Activated CD8-positive, alpha-beta memory T cell treated with anti-CD3 and anti-CD28 coated beads for 24 hours (primary cell): ENCODE measurements around the gene SLC25A46.
"Not testable (repeated sequence)": the region's sequence is repeated elsewhere in the genome, so short reads cannot be mapped to it uniquely, and the experiment has no call there.

Experiments
- DNase-seq: peaks from one replicate; pipeline ENCODE4 v3.0.0-alpha.2; 2020

Gene SLC25A46

DNA sequence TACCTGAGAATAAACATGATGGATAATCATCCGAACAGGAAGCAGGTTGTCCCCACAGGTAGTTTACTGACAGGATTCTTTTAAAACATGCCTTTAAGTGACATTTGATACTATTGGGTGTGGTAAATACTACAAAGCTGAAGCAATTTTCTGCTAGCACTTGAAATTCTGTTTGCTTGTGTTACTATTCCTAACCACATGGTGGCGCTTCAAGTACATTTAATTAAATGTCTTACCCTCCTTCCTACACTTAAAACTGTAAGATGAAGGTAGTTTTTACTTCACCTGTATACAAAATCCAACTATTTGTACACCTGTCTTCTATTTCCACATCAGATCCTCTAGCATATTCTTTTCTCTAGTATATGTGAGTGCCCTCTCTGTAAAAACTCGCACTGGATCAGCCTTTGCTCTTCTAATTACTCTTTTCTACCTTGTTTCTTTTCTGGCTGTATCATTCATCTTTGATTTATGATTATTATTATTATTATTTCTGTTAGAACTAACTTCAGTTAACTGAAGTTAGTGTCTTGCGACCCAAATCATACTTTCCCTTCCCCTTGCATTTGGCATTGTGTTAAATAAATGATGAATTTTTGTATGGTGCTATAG is 18.4 kb downstream of the SLC25A46 start:
- DNase-seq: no peak

DNA sequence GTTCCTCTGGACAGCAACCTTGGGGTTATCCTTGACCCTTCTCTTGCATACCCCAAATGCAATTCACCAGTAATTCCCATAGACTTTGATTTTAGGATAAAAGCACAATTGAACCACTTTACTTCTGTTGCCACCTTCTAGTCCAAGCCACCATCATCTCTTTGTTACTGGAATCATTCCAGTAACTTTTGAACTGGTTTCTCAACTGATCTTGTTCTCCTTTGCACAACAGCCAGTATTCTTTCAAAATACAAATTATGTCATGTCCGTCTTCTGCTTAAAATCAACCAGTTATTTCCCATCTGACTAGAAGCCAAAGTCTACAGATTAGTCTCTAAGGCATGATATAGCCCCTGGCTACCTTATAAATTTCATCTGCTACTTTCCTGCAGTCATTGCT is 21.4 kb downstream of the SLC25A46 start:
- no peak for DNase-seq

DNA sequence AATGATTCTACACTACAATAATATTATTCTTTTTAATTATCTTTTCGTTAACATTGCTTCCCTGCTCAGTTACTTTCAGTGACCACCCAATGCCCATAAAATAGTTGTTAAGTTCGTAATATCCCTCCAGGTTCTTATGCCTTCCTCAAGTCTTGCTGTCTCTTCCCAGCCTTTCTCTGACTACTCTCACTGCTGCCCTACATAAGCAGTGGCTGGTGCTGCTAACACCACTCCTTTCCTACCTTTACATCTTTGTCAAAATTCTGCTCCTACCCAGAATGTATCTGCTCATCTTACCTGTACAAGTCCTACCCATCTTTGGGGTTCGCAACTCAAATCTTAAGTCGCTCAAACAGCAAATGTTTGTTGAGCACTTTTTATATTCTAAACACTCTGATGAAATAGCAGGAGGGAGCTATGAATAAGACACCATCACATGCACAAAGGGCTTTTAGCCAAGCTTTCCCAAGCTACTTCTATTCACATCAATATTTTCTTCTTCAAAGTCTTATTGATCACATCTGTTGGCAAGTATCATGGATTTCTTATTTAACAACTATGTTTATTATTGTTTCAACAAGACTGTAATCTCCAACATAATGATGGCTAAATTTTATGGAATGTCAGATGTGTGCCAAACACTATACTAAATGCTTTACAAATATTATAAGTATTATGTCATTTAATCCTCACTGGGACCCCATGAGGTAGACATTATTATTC is 29.5 kb downstream of the SLC25A46 start:
- no peak for DNase-seq

DNA sequence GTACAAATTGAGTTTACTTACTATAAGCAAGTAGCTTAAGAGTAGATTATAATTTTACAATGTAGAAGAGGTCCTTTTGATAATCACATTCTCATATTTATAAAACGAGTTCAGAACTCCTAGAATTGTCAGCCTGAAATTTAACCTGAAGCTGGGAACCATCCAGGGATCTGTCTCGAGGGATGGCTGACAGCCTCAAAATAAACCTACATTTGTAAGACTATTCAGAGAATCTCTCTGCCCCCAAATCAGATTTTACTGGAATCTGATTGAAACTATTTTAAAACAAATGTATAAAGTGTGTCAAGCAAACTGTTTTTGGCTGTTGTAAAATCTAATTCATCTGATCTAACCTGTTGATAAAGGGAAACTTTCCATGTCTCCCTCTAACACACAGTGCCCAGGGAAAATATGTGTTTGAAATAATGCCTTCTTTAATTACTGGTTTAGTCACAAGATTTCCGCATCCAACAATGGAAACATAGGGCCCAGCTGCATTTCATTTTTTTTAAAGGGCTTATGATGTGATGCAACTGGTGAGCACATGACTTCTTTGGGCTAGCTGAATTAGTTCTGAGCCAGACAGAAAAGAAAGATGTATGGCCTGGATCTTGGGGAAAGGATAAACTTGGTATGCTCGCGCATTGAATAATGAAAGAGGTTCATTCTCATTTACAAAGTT is 30.3 kb downstream of the SLC25A46 start:
- DNase-seq: no peak

DNA sequence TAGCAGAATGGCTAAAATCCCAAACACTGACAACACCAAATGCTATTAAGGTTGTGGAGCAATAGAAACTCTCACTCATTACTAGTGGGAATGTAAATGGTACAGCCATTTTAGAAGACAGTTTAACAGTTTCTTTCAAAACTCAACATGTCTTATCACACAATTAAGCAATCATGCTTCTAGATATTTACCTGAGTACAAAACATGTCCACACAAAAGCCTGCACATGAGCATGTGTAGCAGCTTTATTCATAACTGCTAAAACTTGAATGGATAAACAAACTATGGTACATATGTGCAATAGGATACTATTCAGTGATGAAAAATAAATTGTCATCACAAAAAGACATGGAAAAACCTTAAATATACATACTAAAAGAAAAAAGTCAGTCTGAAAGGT is 31.5 kb downstream of the SLC25A46 start:
- no peak for DNase-seq

DNA sequence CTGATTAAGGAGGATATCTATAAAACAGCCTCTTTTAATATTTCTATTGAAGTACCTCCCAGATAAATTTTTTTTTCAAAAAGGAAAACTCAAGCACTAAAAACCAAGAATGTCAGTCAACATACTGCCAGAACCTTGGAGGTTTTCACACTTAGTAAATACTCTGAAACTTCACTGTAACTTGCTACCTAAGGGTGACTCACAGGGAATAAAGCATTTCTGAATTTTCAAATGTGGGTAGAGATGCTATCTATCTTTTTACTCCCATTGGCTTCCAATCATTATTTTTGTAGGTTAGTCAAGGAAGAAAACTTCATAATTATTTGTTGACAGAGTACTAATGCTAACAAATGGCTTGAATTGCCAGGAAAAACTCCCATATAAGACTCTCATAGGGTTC is 46.1 kb downstream of the SLC25A46 start:
- DNase-seq: no peak

DNA sequence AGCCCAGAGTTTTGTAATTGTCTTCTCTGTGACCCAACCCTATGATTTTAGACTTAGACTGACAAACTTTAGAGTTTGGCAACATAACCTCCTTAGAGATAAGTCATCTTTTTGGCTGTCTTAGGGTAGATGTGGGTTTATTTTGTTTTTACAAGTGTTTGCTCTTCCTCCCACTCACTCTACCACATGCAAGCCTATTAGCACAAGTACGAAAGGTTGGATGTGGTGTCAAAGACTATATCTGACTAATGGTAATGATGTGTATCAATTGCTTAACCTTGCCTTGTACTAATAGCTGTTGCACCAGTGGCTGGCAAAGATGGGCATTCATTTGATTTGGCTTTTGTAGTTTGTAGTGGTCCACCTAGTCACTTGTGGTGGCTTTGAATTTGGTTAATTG is 46.5 kb downstream of the SLC25A46 start:
- no peak for DNase-seq

DNA sequence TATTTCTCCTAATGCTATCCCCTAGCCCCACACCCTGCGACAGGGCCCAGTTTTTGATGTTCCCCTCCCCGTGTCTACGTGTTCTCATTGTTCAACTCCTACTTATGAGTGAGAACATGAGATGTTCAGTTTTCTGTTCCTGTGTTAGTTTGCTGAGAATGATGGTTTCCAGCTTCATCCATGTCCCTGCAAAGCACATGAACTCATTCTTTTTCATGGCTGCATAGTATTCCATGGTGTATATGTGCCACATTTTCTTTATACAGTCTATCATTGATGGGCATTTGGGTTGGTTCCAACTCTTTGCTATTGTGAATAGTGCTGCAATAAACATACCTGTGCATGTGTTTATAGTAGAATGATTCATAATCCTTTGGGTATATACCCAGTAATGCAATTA is 49.2 kb downstream of the SLC25A46 start:
- not testable (repeated sequence) for DNase-seq

DNA sequence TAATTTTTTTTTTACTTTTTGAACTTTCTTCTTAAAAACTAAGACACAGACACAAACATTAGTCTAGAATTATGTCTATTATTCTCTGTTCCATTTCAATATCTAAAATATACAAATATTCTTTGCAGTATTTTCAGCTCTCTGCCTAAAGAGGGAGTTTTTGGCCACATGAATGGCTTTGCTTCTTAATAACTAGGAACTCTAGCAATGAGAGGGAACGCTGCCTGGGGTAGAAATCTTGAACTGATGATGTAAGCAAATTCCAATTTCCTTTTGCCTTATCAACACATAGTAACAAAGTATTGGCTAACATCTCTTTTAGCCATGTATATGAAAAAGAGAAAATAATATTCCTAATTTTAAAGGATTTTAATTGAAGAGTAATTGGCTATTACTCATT is 51.9 kb downstream of the SLC25A46 start:
- no peak for DNase-seq

DNA sequence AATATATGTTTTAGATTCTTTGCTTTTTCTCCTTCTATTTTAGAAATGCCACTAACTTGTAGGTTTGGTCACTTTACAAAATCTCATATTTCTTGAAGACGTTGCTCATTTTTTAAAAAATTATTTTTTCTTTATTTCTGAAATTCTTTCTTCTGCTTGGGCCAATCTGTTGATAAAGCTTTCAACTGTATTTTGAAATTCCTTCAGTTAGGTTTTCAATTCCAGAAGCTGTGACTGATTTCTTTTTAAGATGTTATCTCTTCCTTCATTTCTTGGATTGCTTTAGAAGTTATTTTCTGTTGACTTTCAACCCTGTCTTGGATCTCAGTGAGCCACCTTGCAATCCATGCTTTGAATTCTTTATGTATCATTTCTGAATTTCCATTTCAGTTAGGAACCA is 64.2 kb downstream of the SLC25A46 start:
- no peak for DNase-seq

DNA sequence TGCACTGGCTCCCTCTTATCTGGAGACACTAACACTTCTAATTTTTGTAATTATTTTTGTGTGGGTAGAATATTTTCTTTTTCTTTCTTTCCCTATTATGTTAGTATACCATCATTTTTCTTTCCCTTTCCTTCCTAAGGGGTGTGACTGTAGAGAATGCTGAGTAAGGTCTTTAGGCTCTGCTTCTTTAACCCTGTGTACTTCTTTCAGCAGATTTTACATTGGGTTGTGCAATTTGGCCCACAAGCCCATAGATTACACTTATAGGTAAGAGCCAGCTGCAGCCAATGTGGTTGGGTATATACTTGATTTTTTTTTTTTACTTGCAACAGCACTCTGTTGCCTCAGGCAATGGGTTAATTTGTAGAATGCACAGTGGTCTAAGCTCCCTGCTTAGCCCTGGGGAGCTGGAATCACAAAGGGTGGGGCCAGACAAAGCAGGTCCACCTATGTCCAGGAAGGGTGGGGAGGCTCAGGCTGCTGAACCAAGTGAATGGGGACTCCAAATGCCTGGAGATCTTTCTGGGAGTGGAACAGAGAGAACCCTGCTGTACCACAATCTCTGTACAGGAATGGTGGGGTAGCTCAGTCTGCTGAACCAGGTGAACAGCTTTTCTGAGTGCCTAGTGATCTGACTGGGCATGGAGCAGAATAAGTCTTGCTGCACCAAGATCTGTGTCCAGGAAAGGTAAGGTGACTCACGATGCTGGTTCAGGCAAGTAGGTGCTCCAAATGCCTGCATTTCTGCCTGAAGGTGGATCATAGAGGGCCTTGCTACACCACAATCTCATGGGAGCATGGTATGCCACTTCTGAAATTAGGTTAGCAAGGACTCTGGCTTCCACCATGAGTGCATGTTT is 64.9 kb downstream of the SLC25A46 start:
- no peak for DNase-seq

DNA sequence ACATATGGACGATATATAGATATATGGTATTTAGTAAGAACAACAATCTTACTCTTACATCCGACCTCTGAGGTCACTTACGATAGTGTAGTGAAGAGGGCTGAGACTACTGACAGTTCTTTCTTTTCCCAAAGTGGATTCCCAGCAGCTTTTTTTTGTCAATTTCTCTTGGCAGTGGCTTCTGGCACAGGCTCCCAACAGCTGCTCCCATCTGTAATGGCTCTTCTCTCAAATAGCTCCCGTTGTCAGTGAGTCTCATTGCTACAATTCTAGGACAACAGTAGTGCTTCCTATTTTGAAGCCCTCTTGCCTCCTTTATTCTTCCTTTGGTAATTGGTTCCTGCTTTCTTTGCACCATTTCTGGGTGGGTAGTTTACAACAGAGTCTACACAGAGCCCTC is 68.4 kb downstream of the SLC25A46 start:
- DNase-seq: no peak

DNA sequence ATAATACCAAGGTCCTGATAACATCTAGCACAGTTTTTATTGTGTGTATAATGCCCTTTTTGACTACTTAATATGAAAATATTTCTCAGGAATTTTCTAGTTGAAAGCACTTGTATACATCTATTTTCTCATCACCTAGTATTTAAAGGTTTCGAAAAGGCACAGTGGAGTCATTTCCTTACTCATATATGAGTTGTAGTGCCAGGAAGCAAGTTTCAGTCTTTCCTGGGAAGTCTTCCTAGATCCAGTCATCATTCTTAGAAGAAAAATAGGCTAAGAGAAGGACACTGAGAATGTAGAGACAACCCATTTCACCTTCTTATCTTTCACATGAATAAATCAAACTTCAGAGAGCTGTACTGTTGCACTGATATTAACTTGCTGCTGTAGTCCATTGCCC is 70.2 kb downstream of the SLC25A46 start:
- no peak for DNase-seq
